ENCODE results near the gene KLF13. TPM values are rescaled to one million over a fixed set of nuclear protein-coding genes. Genes with fewer than 3 reads are reported as not detected.

The KLF13 gene
- total RNA-seq, 1 experiment from 2014 or later: 60.1 TPM

GRCh38 chr15:31345606-31346366, 19.2 kb downstream of the KLF13 start:
- ATAC-seq (no peak), DNase-seq (ENCODE audit: low read depth, low spot score) (no peak)
- H3K4me1 ChIP-seq (ENCODE audit: control insufficient read depth in 1 of 2, insufficient read depth in 2 of 2, low read length in 2 of 2): peaks cover 0 to under 1% of the 10 kb centered on the region in 2 experiments; a peak in 3 of 4 replicates
- POLR2A ChIA-PET: no interaction called here
- no peaks in the 10 kb centered on the region for H4K20me1 ChIP-seq (ENCODE audit: insufficient read depth)
- BruUV-seq (replicated peaks): no TSS peak
- no peak overlapping the region for H2AFZ ChIP-seq (ENCODE audit: low read depth, low read length, poor library complexity, severe bottlenecking)
- H3K36me3 ChIP-seq (ENCODE audit: control insufficient read depth in 1 of 2, insufficient read depth in 2 of 2, low read length in 2 of 2): no peaks in the 10 kb centered on the region
- CTCF ChIA-PET: no interaction called here
- H3K4me3 ChIP-seq (replicated peaks in 1 of 2; ENCODE audit: low read depth in 1 of 2, low read length in 2 of 2): no peak overlapping the region
- H3K9ac ChIP-seq (ENCODE audit: low read length): no peak overlapping the region
- no peak for TF ChIP-seq REST (IDR thresholded peaks at IDR 0.05; ENCODE audit: low read depth)
- no peak for TF ChIP-seq ATF3 (IDR thresholded peaks at IDR 0.05)
- H3K27me3 ChIP-seq (ENCODE audit: insufficient read depth, low read length): no peaks in the 10 kb centered on the region
- H3K4me2 ChIP-seq (ENCODE audit: low read length): no peak overlapping the region
- peaks cover 37% of the 10 kb centered on the region; the same call in 1 of the 2 replicates for H3K79me2 ChIP-seq (ENCODE audit: insufficient read depth, low read length)
- H3K9me2 ChIP-seq (ENCODE audit: insufficient read depth): no peaks in the 10 kb centered on the region
- RAD21 ChIA-PET (ENCODE audit: low non-redundant PET in 1 of 2, low total read pairs in 2 of 2, uncharacterized antibody in 2 of 2, unreplicated experiment in 2 of 2): no interaction called here
- intact Hi-C loops (cut with micrococcal nuclease): no loop called here
- no peaks in the 10 kb centered on the region for H3K9me3 ChIP-seq (ENCODE audit: control insufficient read depth in 1 of 2, insufficient read depth in 1 of 2, low read depth in 1 of 2, low read length in 2 of 2)
- no peak overlapping the region for H3K27ac ChIP-seq (ENCODE audit: low read depth, low read length)

All from HCT116 (cell line).